ENCODE measurements around the gene MRPL11. TPM values are rescaled to one million over a fixed set of nuclear protein-coding genes. Genes with fewer than 3 reads are reported as not detected.
A peak's percentile ranks its signal among the peaks of the same experiment; 100 is the strongest.
"Not testable (repeated sequence)": the region's sequence is repeated elsewhere in the genome, so short reads cannot be mapped to it uniquely, and the experiment has no call there.

MRPL11 gene
- total and polyA plus RNA-seq, 9 donors: 49.6 to 62.4 (median 55.8) TPM

GRCh38 chr11:66437979-66438503, 607 bp downstream of the MRPL11 start:
- Histone ChIP-seq H3K36me3 (ENCODE audit: control insufficient read depth, insufficient read depth, low read length) (peaks cover 24% of the 10 kb centered on the region), H3K4me3 (ENCODE audit: low read length) (peak overlapping the region; percentile 87), H3K4me1 (ENCODE audit: control insufficient read depth, insufficient read depth, low read length) (peaks cover 8% of the 10 kb centered on the region), H3K27me3 (ENCODE audit: control insufficient read depth, insufficient read depth, low read length) (no peaks in the 10 kb centered on the region), H3K27ac (ENCODE audit: low read length) (peak overlapping the region; percentile 60), H3K9me3 (replicated peaks; ENCODE audit: control insufficient read depth, low read depth, low read length) (peaks cover under 1% of the 10 kb centered on the region)
- no peak for DNase-seq
- WGBS (ENCODE audit: insufficient coverage): 0% methylated on average over 4 of the region's 12 CpGs

GRCh38 chr11:66432597-66432996, 6.1 kb downstream of the MRPL11 start:
- Histone ChIP-seq H3K36me3 (ENCODE audit: control insufficient read depth, insufficient read depth, low read length) (peaks cover 27% of the 10 kb centered on the region), H3K27ac (ENCODE audit: low read length) (no peak overlapping the region), H3K27me3 (ENCODE audit: control insufficient read depth, insufficient read depth, low read length) (no peaks in the 10 kb centered on the region), H3K9me3 (replicated peaks; ENCODE audit: control insufficient read depth, low read depth, low read length) (no peaks in the 10 kb centered on the region), H3K4me3 (ENCODE audit: low read length) (no peak overlapping the region), H3K4me1 (ENCODE audit: control insufficient read depth, insufficient read depth, low read length) (no peaks in the 10 kb centered on the region)
- WGBS (ENCODE audit: insufficient coverage): 100% methylated on average over 3 of the region's 7 CpGs
- no peak for DNase-seq

- H3K4me1 ChIP-seq (ENCODE audit: control insufficient read depth, insufficient read depth, low read length); H3K9me3 ChIP-seq (replicated peaks; ENCODE audit: control insufficient read depth, low read depth, low read length); DNase-seq; H3K4me3 ChIP-seq (ENCODE audit: low read length); H3K27me3 ChIP-seq (ENCODE audit: control insufficient read depth, insufficient read depth, low read length); H3K27ac ChIP-seq (ENCODE audit: low read length): not testable (repeated sequence)
- whole genome bisulfite sequencing (ENCODE audit: insufficient coverage): 89% methylated on average over 3 of the region's 8 CpGs
- peaks cover 23% of the 10 kb centered on the region for H3K36me3 ChIP-seq (ENCODE audit: control insufficient read depth, insufficient read depth, low read length)
These were observed 6.7 kb downstream of the MRPL11 start for GRCh38 chr11:66431871-66432329.

- DNase-seq; H3K27ac ChIP-seq (ENCODE audit: low read length); H3K4me3 ChIP-seq (ENCODE audit: low read length); H3K4me1 ChIP-seq (ENCODE audit: control insufficient read depth, insufficient read depth, low read length); H3K27me3 ChIP-seq (ENCODE audit: control insufficient read depth, insufficient read depth, low read length); H3K9me3 ChIP-seq (replicated peaks; ENCODE audit: control insufficient read depth, low read depth, low read length): not testable (repeated sequence)
- H3K36me3 ChIP-seq (ENCODE audit: control insufficient read depth, insufficient read depth, low read length): peaks cover 17% of the 10 kb centered on the region
These were observed 7.4 kb downstream of the MRPL11 start for GRCh38 chr11:66431287-66431686.

- H3K36me3 ChIP-seq (ENCODE audit: control insufficient read depth, insufficient read depth, low read length): peaks cover 6% of the 10 kb centered on the region
- H3K9me3 ChIP-seq (replicated peaks; ENCODE audit: control insufficient read depth, low read depth, low read length): no peaks in the 10 kb centered on the region
- WGBS (ENCODE audit: insufficient coverage): 55% methylated on average over 2 of the region's 9 CpGs
- H3K27ac ChIP-seq (ENCODE audit: low read length): no peak overlapping the region
- H3K4me3 ChIP-seq (ENCODE audit: low read length): no peak overlapping the region
- H3K4me1 ChIP-seq (ENCODE audit: control insufficient read depth, insufficient read depth, low read length): no peaks in the 10 kb centered on the region
- H3K27me3 ChIP-seq (ENCODE audit: control insufficient read depth, insufficient read depth, low read length): no peaks in the 10 kb centered on the region
- DNase-seq: peak; percentile 54
These were observed 8.6 kb downstream of the MRPL11 start for GRCh38 chr11:66429983-66430602.

- no peaks in the 10 kb centered on the region for H3K27me3 ChIP-seq (ENCODE audit: control insufficient read depth, insufficient read depth, low read length)
- peaks cover 4% of the 10 kb centered on the region for H3K36me3 ChIP-seq (ENCODE audit: control insufficient read depth, insufficient read depth, low read length)
- H3K9me3 ChIP-seq (replicated peaks; ENCODE audit: control insufficient read depth, low read depth, low read length): no peaks in the 10 kb centered on the region
- no peak for DNase-seq
- H3K4me3 ChIP-seq (ENCODE audit: low read length): no peak overlapping the region
- no CpG with 5 or more reads among the region's 2 CpGs for WGBS (ENCODE audit: insufficient coverage)
- H3K27ac ChIP-seq (ENCODE audit: low read length): no peak overlapping the region
- no peaks in the 10 kb centered on the region for H3K4me1 ChIP-seq (ENCODE audit: control insufficient read depth, insufficient read depth, low read length)
These were observed 9.7 kb downstream of the MRPL11 start for GRCh38 chr11:66428933-66429332.

GRCh38 chr11:66426314-66426713, 12.3 kb downstream of the MRPL11 start:
- no peak overlapping the region for H3K4me3 ChIP-seq (ENCODE audit: low read length)
- no peaks in the 10 kb centered on the region for H3K36me3 ChIP-seq (ENCODE audit: control insufficient read depth, insufficient read depth, low read length)
- WGBS (ENCODE audit: insufficient coverage): 39% methylated on average over 18 of the region's 23 CpGs
- H3K4me1 ChIP-seq (ENCODE audit: control insufficient read depth, insufficient read depth, low read length): peaks cover 1% of the 10 kb centered on the region
- no peak overlapping the region for H3K27ac ChIP-seq (ENCODE audit: low read length)
- no peak for DNase-seq
- H3K9me3 ChIP-seq (replicated peaks; ENCODE audit: control insufficient read depth, low read depth, low read length): peaks cover 5% of the 10 kb centered on the region
- H3K27me3 ChIP-seq (ENCODE audit: control insufficient read depth, insufficient read depth, low read length): no peaks in the 10 kb centered on the region

- DNase-seq: peak; percentile 93
- H3K4me1 ChIP-seq (ENCODE audit: control insufficient read depth, insufficient read depth, low read length): peaks cover 24% of the 10 kb centered on the region
- no peaks in the 10 kb centered on the region for H3K36me3 ChIP-seq (ENCODE audit: control insufficient read depth, insufficient read depth, low read length)
- peaks cover 20% of the 10 kb centered on the region for H3K27me3 ChIP-seq (ENCODE audit: control insufficient read depth, insufficient read depth, low read length)
- peak overlapping the region; percentile 20 for H3K27ac ChIP-seq (ENCODE audit: low read length)
- 7% methylated on average over 37 of the region's 38 CpGs for WGBS (ENCODE audit: insufficient coverage)
- H3K4me3 ChIP-seq (ENCODE audit: low read length): no peak overlapping the region
- peaks cover 5% of the 10 kb centered on the region for H3K9me3 ChIP-seq (replicated peaks; ENCODE audit: control insufficient read depth, low read depth, low read length)
These were observed 17.0 kb downstream of the MRPL11 start for GRCh38 chr11:66421492-66422205.

GRCh38 chr11:66420671-66421476, 17.8 kb downstream of the MRPL11 start, which contains the start of gene NPAS4:
NPAS4 (plus strand) TSS chr11:66421035; CDS start chr11:66421180, 145 bp downstream.
- H3K27ac ChIP-seq (ENCODE audit: low read length): peak within 1 kb of the TSS; percentile 20
- peaks cover 20% of the 10 kb centered on the region for H3K27me3 ChIP-seq (ENCODE audit: control insufficient read depth, insufficient read depth, low read length)
- 3% methylated on average over 60 of the region's 71 CpGs for WGBS (ENCODE audit: insufficient coverage)
- peaks cover 24% of the 10 kb centered on the region for H3K4me1 ChIP-seq (ENCODE audit: control insufficient read depth, insufficient read depth, low read length)
- H3K9me3 ChIP-seq (replicated peaks; ENCODE audit: control insufficient read depth, low read depth, low read length): peaks cover 5% of the 10 kb centered on the region
- H3K4me3 ChIP-seq (ENCODE audit: low read length): no peak within 1 kb of the TSS
- H3K36me3 ChIP-seq (ENCODE audit: control insufficient read depth, insufficient read depth, low read length): no peaks in the 10 kb centered on the region
- no peak for DNase-seq

GRCh38 chr11:66419825-66420224, 18.8 kb downstream of the MRPL11 start:
- H3K36me3 ChIP-seq (ENCODE audit: control insufficient read depth, insufficient read depth, low read length): no peaks in the 10 kb centered on the region
- WGBS (ENCODE audit: insufficient coverage): 2% methylated on average over 12 of the region's 30 CpGs
- peaks cover 20% of the 10 kb centered on the region for H3K27me3 ChIP-seq (ENCODE audit: control insufficient read depth, insufficient read depth, low read length)
- peaks cover 5% of the 10 kb centered on the region for H3K9me3 ChIP-seq (replicated peaks; ENCODE audit: control insufficient read depth, low read depth, low read length)
- H3K4me3 ChIP-seq (ENCODE audit: low read length): no peak overlapping the region
- DNase-seq: no peak
- H3K4me1 ChIP-seq (ENCODE audit: control insufficient read depth, insufficient read depth, low read length): peaks cover 24% of the 10 kb centered on the region
- H3K27ac ChIP-seq (ENCODE audit: low read length): no peak overlapping the region

Measured in muscle of leg (tissue), 11 donors.